CD4-positive, alpha-beta T cell treated with Interferon alpha-2 for 1 hour (primary cell): ENCODE measurements around the gene ECE1.
"Not testable (repeated sequence)": the region's sequence is repeated elsewhere in the genome, so short reads cannot be mapped to it uniquely, and the experiment has no call there.

Source experiments
- DNase-seq, 2 donors: peaks; one replicate each; pipeline ENCODE4 v3.0.0-alpha.2; 2020 to 2022

ECE1 gene

GRCh38 chr1:21290546-21290944, 282 bp upstream of the ECE1 start:
- peak; percentile 60 for DNase-seq

- DNase-seq, result no peak
These were observed 1.1 kb downstream of the ECE1 start for GRCh38 chr1:21289127-21289526.

DNA sequence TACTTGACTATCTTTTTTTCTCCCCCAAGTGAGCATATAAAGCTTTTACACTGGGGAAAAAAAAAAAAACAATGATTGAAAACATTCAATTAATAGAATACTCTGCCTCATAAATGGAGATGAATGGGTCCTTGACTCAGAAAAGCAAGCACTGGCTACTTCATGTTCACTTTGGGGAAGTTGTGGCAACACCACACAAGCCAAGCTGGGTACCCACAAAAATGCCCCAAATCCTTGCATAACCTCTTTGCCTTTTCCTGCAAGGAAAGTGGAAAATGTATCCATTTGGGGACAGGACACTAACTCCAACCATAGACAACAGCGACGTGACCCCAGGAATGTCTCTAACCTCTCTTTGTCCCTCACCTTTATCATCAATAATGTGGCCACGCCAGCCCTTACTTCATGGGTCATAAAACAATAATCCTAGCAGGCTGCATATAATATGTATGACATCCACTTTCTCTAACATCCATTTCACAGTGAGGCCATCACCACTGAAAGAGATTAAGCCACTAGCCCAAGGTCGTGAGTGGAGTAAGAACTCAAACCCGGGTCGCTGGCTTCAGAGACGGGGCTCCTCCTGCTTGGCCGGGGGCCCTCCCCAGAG, 2.3 kb downstream of the ECE1 start:
- DNase-seq, result no peak

- DNase-seq, result not testable (repeated sequence)
These were observed 4.9 kb downstream of the ECE1 start for GRCh38 chr1:21285386-21285785.

DNA sequence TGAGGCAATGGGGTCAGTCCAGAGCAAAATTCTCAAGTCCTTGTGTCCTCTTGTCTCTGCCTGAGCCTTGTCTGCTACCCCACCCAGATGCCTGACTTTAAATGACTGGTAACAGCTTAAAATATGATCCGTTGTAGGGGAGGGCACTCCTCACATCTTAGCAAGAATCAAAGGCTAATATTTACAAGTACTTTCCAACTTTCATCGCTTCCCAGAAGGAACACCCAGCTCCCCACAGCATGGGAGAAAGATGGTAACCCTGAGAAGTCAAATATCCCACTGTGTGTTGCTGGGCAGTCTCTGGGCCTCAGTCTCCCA, 5.2 kb downstream of the ECE1 start:
- DNase-seq, result no peak

GRCh38 chr1:21284206-21285054, 5.8 kb downstream of the ECE1 start:
- DNase-seq, result peak in 1 of 2 donors; percentile 37

DNA sequence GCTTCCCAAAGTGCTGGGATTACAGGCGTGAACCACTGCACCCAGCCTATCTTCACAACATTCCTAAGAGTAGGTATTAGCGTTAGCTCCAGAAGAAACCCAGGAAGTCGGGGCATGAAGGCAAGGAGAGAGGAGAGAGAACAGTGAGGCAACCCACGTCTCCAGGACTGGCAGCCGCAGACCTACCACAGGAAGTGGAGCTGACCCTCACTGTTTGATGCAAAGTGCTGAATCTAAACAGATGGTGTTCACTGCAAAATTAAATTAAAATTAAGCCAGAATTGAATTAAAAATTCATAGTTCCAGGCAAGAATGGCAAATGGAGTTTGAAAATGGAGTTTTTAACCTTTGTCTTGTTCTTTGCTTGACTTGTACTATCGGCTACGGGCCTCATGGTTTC, 6.7 kb downstream of the ECE1 start:
- no peak for DNase-seq

- not testable (repeated sequence) for DNase-seq
These were observed 8.2 kb downstream of the ECE1 start for GRCh38 chr1:21282020-21282419.

DNA sequence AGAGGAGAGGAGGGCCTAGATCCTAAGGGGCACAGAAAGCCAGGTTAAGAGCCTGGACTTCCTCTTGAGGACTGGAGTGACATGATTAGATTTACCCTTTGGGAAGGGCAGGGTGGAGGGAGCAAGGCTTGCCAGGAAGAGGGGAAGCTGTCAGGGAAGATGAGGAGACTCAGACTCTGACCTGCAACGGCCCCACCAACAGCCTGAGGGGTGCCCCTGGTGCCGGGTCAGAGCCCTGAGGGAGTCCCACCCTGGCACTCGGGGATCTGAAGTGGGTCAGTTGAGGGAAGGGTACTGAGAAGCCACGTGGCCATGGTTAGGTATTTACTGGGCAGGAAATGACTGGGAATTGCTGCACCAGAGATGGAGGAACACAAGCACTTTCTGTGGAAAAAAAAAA, 9.8 kb downstream of the ECE1 start:
- no peak for DNase-seq

GRCh38 chr1:21280011-21280471, 10.2 kb downstream of the ECE1 start:
- peak in 1 of 2 donors; percentile 44 for DNase-seq

GRCh38 chr1:21278860-21279845, 11.1 kb downstream of the ECE1 start:
- DNase-seq, result peak in 1 of 2 donors; percentile 13

DNA sequence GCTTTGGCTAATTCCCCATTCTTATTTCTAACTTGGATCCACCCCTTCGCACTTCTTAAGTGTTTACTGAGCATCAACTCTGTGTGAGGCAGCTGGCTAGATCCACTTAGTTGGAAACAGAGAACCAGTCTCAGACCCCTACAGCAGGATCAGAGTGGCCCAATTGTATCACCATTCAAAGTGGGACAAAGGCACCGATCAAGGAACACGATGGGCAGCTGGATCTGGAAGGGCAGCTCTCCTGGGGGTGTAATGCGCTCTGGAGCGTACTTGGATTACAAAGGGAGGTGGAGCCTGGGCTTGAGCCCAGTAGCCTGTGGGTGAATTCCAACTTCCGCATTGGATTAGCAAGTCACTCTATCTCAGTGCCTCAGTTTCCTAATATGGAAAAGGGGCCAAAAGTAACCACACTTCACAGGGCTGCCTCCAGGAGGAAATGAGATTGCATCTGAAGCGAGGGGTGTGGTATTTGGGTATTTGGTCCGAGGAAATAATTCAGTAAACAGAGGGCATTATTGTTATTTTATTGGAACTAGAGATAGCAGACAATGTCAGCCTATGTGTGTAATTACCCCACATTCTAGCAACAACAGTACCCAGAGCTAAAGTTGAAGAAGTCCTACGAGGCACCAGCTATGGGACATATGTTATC, 11.9 kb downstream of the ECE1 start:
- DNase-seq, result no peak

- DNase-seq, result no peak
These were observed 13.1 kb downstream of the ECE1 start for GRCh38 chr1:21277180-21277579.

GRCh38 chr1:21272540-21272939, 17.7 kb downstream of the ECE1 start:
- no peak for DNase-seq

DNA sequence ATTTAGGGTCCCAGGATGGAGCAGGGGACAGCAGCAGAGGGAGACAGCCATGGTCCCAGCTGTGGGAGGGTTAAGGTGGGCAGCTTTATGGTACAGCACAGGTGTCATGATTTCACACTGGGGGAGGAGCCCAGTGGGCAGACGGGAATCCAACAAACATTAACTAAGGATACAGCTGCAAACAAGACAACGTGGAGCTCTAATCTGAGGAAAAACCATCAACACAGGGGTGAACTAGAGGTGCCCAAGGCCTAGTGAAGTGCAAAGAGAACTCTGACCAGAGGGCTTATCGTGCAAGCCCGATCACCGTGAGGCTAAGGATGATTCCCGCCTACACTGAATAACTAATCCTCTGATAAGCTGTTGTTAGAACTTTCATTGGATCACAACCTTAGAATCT, 18.7 kb downstream of the ECE1 start:
- DNase-seq, result no peak

DNA sequence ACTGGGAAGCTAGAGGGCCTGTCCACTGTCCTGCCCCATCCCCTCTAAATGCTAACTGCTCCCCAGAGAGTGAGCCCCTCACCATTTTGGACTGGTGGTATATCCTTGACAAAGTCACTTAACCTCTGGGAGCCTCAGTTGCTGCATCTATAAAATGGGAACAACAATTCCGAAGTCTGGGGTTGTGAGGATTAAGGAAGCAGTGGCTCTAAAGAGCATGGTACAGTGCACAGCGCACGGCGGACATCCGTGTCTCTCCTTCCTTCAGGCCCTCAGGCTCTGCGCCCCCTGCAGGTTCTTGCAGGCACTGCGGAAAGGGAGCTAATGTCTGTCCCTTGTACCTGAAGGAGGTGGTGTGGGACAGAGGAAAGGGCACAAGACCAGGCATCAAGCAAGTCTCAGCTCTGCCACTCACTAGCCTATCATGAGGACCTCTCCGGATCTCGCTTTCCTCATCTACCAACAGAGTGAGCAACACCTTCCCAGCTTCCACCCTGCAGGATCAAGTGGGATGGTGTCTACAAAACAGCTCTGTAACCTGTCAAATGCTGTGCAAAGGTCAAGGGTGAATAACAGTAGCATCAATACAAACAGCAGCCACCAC, 20.1 kb downstream of the ECE1 start:
- DNase-seq, result peak; percentile 78 to 87

- DNase-seq, result no peak
These were observed 20.7 kb downstream of the ECE1 start for GRCh38 chr1:21269461-21270085.

GRCh38 chr1:21268281-21269239, 21.7 kb downstream of the ECE1 start:
- DNase-seq, result no peak

GRCh38 chr1:21267191-21268077, 22.8 kb downstream of the ECE1 start:
- no peak for DNase-seq
